Renal pelvis (tissue), 4 donors: Measurements from ENCODE around the gene ATF6. TPM values are rescaled to one million over a fixed set of nuclear protein-coding genes. Genes with fewer than 3 reads are reported as not detected.

ENCODE experiments used
- DNase-seq: peaks from one replicate; pipeline ENCODE4 v3.0.0-alpha.2; 2013
- polyA plus RNA-seq, 3 donors: library from polyadenylated mRNA; unstranded; fragments of 120-200 nt; gene quantifications; one replicate each; pipeline ENCODE4 v1.2.1, GENCODE V29; 2013; ENCODE audit not compliant: insufficient read length in 3 of 3

The ATF6 gene
- polyA plus RNA-seq, 3 donors, result 26.6 to 32.6 (median 27.5) TPM

DNA sequence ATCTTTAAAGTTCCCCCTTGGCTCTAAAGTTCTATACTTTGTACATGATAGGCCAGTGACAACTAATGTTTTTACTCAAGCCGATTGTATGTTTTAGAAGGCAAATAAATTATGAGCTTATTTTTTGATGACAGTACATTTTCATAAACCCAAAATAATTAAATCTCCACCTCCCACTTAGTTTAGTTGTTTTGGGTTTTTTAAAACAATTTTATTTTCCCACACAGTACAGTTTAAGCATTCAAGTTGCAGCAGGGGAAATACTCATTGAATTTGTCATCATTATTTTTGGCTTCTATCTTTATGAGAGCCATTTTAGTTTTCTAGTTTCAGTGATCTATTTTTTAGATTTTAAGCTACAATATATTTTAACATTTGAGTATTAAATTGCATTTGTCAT lies 163.9 kb downstream of the ATF6 start:
- no peak for DNase-seq

DNA sequence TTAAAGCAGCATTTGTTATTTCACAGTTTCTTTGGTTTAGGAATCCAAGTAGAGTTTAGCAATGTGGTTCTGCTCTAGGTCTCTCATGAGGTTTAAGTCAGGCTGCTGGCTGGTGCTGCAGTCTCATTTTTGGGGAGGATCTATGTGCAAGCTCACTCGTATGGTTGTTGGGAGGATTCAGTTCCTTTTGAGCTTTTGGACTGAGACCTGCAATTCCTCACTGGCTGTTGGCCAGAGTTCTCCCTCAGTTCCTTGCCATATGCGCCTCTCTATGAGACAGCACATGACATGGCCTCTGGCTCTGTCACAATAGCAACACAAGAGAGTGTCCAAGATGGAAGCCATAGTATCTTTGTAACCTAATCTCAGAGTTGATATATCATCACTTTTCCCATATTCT lies 166.5 kb downstream of the ATF6 start:
- no peak for DNase-seq

DNA sequence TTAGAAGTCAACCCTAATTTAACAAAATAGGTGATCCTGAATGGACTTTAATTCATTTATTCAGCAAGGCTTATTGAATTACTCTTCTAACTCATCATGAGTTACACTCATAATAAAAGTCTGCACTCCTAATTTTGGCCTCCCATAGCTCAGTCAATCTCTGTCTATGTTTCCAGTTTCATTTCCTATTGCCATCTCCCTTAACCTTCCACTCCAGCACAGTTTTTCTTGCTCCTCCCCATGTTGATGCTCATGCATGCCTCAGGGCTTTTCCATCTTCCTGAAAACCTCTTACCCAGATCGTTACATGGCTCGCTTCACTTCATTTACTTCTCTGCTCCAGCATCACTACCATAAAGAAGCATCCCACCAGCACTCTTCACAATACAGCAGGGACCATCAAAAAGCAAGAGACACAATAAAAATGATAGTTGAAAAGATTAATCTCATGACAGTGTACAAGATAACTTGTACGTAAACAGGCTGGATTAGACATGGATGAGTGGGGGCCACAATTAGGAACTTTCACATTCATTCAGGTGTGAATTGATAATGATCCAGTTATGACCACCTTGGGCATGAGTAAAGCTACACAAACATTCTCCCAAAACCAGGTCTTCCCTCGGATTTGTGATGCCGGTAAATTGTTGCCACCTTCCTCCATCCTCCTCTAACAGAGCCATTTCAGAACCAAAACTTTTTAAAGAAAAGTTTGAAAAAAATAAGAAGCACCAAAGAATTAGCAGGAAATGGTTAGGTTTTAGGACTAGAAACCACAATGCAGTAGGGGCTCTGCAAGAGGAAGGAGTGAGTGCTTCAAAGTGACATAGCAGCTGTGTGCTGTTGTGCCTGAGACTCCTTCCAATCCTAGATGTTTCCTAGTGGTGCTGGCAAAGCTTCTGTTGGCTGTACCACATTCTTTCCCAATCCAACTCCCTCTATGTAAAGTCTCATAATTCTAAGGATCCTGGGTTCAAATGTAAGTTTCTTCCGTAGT lies 167.8 kb downstream of the ATF6 start:
- DNase-seq, result no peak

DNA sequence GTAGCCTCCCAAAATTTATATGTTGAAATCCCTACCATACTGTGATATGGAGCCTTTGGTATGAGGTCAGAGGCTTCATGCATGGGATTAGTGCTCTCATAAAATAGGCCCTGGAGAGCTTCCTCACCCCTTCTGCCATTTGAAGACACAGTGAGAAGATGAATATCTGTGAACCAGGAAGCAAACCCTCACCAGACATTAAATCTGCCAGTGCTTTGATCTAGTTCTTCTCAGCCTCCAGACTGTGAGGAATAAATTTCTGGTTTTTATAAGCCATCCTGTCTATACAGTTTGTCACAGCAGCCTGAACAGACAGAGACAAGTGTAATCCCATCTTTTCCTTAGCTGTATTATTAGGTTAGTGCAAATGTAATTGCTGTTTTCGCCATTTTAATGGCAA lies 169.1 kb downstream of the ATF6 start:
- DNase-seq, result no peak

DNA sequence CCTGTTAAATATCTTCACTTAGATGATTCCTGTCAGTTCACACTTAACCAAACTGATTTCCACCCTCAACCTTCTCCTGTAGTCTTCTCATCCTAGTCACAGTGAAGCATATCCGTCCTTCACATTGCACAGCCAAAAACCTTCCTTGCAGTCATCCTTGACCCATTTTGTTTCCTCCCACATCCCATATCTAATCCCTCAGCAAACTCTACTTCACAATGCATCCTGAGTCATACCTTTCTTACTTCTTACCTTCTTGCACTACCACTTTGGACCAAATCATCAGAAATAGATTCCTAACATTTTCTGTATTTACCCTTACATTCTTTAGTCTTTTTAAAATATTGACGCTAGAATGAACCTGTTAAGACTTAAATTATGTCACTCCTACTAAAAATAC lies 170.7 kb downstream of the ATF6 start:
- no peak for DNase-seq

DNA sequence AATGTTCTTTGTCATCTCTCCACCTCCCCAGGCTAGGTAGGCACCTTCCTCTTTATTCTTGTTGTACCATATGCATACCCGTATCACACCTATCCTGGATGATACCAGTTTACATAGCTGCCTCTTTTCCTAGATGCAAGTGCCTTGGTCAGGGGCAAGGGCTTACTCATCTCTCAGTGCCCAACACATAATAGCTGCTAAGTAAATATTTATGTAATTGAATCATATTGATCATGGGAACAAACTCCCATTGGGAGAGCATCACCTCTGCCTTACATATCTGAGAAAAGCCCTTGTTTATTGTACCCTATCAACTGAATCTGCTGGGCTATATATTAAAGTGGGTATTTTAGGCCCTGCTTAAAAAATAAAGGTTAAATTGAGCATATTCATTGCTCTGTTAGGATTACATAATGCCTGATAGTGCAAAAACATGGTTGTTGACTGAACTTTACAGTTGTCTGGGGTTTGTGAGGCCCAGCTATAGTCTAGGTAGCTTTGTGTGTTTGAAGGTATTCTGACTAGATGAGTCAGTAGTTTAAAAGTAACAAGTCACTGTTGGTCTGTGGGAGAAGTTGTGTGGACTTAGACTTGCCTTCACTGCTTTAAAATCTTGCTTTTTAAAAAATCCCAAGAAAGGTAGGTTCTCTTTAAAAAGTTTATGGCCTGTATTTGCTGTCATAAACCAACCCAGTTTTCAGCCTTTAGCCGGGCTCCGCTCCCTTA lies 174.9 kb downstream of the ATF6 start:
- no peak for DNase-seq

DNA sequence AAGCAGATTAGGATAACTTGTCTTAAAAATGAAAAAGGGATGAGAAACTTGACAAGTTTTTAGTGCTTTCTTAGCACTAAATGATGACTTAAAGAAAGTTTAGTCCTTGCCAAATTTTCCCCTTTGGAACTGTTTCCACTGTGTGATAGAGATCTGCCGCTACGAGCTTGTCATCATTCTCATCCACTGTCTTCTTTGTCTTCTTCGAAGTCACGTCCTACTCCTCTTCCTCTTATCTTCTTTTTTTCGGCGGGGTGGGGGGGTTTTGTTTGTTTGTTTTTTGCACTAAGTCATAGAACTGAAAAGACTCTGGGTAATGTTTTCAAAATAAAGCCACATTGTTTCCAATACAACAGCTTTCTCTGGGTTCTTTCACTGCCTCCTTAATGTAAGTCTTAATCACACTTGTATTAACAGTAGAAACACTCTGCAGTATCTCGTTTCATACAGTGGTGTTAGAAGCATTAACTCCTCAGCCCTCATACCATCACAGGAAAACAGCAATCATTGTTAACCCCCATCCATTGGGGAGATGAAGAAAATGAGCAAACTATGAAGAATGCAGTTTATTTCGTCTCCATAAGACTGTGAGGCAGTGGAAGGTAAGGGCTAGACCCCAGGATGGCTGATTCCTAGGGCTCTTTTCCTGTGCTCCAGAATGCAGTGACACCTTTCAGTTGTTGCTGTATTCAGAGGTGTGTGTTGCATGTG lies 175.8 kb downstream of the ATF6 start:
- no peak for DNase-seq

DNA sequence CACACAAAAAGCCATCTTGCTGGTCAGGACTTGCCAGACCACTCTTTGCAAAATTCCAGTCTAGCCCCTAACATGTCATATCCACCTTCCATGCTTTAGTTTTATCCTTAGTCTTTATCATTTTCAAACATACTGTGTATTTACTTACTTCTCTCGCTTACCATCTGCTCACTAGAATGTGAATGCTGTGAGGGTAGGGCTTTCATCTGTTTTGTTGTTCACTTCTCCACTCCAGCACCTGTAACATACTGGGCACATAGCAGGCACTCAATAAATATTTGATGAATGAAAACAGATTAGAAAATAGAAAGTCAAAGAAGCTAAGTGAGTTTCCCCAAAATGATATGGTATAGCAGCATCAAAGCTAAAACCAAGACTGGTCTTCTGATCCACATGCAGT lies 177.6 kb downstream of the ATF6 start:
- DNase-seq, result no peak

DNA sequence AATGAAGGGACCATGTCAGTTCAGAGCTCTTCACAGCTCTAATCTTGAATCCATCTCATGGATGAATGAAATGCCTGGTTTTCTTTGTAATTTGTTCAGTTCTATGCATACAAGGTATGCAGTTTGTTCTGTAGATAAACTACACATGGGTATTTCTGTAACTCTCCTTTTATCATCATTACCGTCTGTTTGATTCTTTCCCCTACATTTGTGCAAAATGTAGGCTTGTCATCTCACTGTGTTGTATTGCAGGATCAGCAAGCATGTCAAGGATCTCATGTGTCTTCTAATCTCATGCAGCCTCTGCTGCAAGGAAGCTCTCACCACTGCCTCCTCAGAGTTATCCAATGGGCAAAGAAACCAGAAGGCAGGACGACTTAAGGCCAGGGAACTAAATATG lies 178.3 kb downstream of the ATF6 start:
- DNase-seq, result no peak

DNA sequence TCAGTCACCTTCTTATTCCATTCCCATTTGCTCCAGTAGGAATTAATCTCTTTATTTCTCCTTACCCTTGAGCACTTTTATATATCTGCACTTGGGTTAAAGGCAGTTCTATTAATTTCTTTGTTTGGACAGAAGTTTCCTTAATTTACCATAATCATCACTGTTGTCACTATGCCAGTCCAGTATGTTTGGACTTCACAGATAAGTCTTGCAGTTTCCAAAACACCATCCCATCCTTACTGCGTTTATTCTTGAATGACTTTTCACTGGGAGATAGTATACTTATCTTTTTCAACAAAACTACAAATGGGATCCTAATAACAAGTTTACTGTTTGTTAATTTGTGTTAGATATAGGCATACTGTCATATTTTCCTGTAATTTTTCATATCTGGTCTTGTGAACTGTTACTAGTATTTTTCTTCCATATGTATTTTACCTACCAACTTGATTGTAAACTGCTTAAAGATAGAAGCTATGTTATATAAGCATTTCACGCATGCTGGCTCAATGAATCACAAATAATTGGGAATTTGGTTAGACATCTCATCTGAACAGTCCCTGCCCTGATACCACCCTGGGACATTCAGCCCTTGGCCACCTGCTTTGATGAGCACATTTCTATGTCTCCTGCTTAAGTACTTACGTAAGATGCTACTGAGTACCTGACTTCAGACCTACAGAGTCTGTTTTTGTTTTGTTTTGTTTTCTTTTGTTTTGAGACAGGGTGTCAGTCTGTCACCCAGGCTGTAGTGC lies 179.4 kb downstream of the ATF6 start:
- no peak for DNase-seq

DNA sequence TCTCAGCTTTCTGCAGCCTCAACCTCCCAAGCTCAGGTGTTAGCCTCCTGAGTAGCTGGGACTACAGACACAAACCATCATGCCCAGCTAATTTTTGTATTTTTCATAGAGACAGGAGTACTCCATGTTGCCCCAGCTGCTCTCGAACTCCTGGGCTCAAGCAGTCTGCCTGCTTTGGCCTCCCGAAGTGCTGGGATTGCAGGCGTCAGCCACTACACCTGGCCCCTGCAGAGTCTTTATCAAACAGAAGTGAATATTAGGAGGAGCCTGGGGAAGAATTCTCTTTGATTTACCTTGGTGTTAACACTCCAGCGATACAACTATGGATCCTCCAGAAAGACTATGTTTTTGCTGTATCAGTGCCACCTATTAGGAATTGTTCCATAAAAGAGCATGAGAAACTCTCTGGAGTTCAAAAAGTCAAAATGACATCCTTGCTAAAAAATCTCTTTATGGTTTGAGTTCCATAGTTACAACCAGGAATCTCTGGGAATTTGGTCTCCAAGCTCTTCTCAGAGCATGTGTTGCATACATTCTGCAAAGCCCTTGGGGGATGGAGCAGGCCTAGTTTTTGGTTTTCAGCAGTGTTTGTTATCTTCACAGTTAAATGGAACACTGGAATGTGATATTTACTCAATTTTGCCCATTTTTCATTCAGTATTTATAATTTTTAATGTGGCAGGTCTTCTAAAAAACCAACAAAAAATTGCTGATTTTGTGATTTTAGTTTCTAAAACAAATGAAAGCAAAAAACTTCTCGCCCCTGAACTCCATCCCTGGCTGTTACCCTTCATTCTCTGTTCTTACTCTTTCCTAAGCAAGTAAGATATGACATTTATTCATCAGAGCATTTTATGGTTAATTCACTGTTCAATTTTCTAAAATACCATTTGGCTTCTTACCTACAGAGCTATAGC lies 180.2 kb downstream of the ATF6 start:
- DNase-seq, result no peak

DNA sequence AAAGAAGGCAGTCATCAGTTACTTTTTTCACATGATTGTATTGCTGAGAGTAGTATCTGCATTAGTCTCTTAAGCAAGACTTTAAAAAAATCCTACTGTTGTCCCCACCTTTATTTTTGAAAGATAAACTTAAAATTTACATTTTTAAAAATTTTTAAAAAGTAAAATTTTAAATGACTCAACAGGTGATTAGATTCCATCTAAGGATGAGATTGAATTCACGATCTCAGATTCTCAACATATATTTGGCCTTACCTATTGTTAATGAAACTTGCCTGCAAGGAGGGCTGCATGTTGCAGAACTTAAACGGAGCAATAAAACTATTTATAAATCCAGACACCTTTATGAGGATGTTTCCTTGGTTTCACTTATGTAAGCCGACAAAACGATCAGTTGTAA lies 182.3 kb downstream of the ATF6 start:
- no peak for DNase-seq

DNA sequence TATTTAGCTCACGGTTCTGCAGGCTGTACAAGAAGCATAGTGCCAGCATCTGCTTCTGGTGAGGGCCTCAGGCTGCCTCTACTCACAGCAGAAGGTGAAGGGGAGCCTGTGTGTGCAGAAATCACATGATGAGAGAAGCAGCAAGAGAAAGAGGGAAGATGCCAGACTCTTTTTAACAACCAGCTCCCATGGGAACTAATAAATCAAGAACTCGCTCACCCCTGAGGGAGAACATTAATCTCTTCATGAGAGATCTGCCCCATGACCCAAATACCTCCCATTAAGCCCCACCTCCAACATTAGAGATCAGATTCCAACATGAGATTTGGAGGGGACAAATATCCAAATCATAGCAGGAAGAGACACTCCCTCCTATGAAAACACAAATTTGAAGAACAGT lies 183.4 kb downstream of the ATF6 start:
- DNase-seq, result no peak

DNA sequence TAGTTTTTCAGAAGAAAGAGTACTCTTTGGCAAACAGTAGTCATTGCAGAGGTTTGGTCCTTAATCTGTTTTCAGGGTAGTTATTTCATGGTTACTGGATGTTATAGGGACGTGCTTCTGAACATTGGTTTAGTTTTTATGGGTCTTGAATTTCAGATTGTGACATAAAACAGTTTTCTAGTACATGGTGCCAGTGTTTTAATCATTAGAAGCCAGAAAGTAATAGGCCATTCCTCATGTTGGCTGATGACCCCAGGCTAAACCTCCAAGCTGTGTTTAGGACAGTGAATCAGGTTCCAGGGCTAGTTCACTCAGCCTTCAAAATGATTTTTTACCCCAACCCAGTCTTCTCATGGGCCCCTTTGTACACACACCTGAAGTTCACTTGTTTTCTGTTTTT lies 184.3 kb downstream of the ATF6 start:
- no peak for DNase-seq

DNA sequence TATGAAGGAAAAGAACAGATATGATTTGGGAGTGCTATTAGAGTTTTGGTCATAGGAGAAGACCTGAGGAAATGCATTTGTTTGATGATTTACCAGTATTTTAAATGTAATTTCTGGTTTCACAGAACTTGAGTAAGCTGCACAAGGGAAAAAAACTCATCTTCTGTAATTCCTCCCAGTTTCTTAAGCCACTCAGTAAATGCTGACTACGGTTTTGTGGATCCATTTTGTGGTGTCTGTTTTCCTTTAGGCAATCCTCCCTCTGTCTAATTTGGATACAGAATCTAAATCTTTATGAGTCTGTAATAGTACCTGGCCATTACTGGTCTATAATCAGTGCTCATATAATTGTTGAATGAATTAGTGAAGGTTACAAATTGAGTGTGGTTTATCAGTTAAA lies 185.5 kb downstream of the ATF6 start:
- DNase-seq, result no peak

DNA sequence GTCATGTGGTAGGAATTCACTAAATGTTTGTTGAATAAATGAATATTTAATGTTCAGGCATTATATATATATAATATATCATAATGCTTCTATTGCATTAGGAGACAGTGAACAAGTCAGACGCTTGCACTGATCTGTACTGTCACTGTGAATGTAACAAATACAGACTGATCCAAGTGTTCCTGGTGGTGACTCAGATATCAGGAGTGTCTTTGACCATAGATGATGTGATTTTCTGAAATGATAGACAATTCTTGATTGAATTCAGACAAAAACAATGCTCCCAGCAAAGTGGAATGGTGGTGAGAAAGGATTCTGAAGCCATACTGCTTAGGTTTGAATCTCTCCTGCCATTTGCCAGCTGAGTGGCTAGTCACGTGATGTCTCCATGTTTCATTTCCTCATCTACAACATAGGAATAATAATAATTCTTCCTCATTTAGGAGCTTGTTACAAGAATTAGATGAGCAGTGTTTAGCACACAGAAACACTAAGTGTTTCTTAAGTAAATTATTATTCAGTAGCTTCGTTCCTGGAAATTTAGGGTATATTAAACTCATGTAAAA lies 186.6 kb downstream of the ATF6 start:
- DNase-seq, result no peak

DNA sequence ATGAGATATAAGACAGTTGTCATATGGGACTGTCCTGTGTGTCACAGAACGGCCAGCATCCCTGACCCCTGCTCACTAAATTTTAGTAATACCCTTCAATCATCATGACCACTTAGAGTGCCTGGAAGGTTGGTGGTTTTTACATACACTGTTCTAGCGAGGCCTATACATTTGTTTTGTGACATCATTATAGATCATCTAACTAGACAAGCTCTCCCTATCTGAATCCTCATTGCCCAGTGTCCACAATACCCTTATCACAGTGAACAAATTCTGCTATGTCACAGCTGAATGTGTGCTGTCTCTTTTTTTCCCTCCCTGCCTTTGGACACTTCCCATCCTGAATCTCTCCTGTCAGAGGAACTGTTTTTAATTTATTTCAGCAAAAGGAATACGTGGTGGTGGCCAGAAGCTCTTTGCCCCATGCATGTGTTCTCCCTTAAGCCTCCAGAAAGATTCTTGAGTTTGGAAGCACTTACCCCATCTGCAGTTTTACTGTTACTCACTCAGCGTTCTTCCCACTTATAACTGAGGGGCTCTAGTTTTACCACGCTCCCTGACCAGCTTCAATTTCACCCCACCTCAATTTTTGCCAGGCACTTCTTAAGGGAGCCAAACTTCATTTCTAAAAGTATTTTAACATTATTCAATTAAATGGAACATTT lies 187.3 kb downstream of the ATF6 start:
- DNase-seq, result no peak

DNA sequence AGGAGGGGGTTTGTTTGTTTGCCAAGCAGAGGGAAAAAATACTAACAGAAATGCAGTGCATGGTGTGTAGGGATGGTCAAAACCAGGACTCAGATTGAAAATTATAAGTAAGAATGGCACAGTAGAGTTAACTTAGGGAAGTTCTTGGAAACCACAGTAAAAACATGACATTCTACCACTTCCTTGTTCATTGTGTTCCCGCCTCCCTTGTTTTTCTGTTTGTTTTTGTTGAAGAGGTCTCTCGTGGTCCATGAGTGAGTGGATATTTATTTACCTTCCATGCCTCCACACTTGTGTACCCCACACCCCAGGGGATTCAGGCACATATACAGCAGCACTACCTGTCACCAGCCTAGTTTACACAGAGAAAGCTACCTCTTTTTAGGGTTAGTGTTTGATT lies 187.9 kb downstream of the ATF6 start:
- no peak for DNase-seq

DNA sequence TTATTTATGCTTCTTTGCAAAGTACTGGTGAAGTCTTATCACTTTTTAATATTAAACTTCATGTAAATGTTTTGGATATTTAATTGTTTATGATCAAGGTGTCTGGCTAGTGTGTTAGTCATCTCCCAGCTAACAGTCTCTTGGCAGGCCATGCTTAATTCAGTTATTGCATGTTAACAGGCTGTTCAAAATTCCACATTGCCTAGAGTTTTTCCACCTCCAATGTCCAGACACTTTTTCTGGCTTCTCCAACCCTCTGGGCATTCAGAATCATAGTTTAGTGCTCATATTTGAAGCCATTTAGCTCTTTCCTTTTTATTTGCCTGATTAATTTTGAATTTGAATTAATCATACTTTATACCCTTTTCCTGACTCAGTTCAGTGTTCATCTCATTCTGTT lies 188.3 kb downstream of the ATF6 start:
- DNase-seq, result no peak

DNA sequence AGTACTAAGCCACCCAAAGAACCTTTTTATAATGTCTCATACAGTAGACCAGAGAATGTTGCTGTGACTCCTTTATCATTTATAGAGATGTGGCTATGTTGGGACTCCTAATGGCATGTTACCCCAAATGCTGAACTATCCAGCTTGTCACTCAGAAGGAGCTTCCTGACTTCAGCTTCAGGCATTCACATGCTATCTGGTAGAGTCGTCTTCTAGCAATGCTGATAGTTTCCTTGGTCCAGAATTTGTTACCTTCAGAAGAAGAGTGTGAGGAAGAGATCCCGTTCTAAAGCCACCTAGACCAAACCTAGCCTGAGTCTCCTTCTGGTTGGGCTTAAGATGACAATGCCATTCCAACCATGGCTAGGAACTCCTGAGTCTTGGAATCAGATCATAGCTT lies 189.5 kb downstream of the ATF6 start:
- no peak for DNase-seq
